Esophagus mucosa (tissue), 1 donor: ENCODE results near the gene UBASH3B. TPM values are rescaled to one million over a fixed set of nuclear protein-coding genes. Genes with fewer than 3 reads are reported as not detected.
A peak's percentile ranks its signal among the peaks of the same experiment; 100 is the strongest.
"Not testable (repeated sequence)": the region's sequence is repeated elsewhere in the genome, so short reads cannot be mapped to it uniquely, and the experiment has no call there.

Experiments
- ATAC-seq: fragments of 200-7000 bp; cut with Tn5 transposase; one replicate; pipeline ENCODE4 v1.9.1; 2020
- total RNA-seq: library from RNA; stranded (reverse); gene quantifications from one replicate; pipeline ENCODE4 v1.2.4, GENCODE V29; 2023
- donor health status: DM: yes; HTN: yes; CAD: no.

UBASH3B gene
- total RNA-seq, 1 donor from 2014 or later = 13.9 TPM

- ATAC-seq = no peak
These were observed 160.4 kb downstream of the UBASH3B start for GRCh38 chr11:122815900-122816299.

- peak; percentile 92 for ATAC-seq
These were observed 161.4 kb downstream of the UBASH3B start for GRCh38 chr11:122816761-122817520.

- no peak for ATAC-seq
These were observed 164.6 kb downstream of the UBASH3B start for GRCh38 chr11:122820158-122820557.

DNA sequence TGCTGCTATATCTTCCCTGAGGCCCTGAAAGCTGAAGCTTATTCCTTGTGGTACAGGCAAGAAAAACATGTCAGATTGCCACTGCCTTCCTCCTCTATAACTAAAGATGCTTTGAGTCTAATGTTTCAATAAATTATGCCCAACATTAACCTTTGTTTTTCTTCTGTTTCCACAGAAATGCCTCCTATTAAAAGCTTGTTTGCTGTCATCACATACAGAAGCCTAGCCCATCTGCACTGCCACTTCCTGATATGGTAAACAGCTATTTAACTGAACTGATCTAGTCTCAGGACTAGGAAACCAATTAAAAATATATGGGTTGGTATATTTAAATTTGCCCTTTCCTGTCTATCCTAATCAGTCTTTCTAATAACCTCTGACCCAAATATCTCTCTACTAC is 165.6 kb downstream of the UBASH3B start:
- no peak for ATAC-seq

- ATAC-seq = no peak
These were observed 166.7 kb downstream of the UBASH3B start for GRCh38 chr11:122822241-122822640.

DNA sequence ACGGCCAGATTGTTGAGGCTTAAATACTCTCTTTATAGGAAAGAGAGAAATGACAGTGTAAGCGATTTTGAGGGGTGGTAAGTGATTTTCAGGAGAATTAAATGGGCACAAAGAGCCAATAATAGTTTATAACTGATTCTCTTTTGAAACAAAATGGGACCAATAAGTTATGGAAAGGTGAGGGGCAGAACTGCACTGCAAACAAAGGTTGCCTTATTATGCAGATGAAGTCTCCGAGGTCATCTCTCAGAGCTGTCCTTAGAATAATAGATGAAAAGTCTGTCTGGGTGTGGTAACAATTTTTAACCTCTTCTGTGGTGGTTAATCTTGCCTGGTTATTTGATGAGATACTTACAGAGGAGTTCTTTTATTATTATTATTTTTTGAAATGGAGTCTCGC is 168.0 kb downstream of the UBASH3B start:
- no peak for ATAC-seq

DNA sequence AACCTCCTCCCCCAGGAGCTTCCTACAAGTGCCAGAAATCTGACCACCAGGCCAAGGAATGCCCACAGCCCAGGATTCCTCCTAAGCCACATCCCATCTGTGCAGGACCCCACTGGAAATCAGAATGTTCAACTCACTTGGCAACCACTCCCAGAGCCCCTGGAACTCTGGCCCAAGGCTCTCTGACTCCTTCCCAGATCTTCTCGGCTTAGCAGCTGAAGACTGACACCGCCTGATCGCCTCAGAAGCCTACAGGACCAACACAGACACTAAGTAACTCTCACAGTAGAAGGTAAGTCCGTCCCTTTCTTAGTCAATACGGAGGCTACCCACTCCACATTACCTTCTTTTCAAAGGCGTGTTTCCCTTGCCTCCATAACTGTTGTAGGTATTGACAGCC is 173.8 kb downstream of the UBASH3B start:
- ATAC-seq = not testable (repeated sequence)

- not testable (repeated sequence) for ATAC-seq
These were observed 176.8 kb downstream of the UBASH3B start for GRCh38 chr11:122832297-122832696.

- no peak for ATAC-seq
These were observed 177.4 kb downstream of the UBASH3B start for GRCh38 chr11:122832721-122833470.

GRCh38 chr11:122833846-122834464 is 178.4 kb downstream of the UBASH3B start:
- ATAC-seq = no peak

DNA sequence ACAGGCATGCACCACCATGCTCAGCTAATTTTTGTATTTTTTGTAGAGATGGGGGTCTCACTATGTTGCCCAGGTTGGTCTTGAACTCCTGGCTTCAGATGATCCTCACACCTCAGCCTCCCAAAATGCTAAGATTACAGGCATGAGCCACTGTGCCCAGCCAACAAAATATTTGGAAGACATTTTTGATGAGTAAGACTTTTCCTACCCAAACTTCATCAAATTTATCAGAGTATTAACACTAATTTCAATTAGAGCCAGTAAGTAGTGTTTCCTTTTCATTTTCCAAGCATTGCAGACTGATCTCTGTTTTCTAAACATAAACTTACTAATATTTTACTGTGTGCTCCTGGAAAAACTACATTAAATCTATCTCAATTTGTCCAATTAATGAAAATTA is 181.4 kb downstream of the UBASH3B start:
- ATAC-seq = no peak

DNA sequence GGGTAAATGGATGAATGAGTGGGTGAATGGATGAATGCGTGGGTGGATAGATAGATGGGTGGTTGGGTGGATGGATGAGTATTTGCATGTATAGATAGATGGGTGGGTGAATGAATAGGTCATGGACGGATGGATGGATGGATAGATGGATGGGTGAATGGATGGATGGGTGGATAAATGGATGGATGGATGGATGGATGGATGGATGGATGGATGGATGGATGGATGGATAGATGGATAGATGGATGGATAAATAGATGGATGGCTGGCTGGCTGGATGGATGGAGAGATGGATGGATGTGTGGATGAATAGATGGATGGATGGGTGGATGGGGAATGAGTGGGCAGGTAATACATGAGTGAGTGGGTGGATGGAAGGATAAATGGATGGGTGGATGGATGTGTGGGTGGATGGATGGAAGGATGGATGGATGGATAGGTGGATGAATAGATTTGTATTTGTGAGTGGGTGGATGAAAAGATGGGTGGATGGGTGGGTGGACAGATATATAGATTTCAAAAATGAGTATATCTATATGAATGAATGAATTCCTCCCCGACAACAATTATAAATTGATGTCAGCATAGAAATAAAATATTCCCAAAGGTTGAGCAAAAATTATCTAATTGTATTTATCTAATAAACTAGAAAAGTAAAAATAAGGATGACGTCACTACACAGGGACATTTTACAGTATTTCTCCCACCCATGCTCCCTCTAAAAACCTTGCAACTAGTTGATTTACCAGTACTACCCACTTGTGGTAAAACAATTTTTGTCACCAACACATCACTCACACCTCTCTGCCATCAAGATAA is 182.2 kb downstream of the UBASH3B start:
- ATAC-seq = no peak

DNA sequence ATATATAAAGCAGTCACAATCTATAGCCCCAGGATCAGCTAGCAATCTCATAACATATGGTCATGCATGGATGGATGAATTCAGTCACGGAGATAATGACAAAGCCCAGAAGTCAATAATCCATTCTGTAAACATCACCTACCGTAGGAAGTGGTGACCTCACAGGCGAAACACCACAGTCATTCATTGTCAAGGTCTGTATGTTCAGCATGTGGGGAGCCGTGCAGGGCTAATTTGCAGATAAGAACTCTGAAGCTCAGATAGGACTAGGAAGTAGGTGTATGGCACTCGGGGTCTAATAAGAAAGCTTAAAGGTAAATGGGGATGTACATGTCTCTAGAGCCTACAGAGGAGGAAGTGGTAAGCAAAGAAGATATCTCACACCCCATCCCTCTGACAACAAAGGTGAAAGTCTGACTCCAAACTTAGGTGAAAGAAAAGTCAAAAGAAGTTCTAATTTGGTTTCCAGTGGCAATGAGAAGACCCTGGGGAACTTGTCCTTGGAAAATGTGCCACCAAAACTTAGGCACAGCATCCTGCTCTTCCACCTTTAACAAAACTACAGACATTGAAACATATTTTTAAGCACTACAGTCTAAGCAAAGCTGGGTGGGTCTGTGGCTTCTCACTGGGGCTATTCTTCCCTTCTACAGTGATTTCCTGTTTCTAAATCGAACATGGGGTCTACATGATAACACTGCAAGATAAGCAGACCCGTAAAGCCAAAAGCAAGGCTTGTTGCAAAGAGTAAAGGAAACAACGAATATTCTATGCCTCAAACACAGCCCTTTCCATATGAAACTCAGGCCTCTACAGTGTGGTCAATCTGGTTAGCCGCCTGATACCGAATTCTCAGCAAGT is 188.0 kb downstream of the UBASH3B start:
- peak; percentile 56 for ATAC-seq

- no peak for ATAC-seq
These were observed 191.9 kb downstream of the UBASH3B start for GRCh38 chr11:122847466-122847865.

DNA sequence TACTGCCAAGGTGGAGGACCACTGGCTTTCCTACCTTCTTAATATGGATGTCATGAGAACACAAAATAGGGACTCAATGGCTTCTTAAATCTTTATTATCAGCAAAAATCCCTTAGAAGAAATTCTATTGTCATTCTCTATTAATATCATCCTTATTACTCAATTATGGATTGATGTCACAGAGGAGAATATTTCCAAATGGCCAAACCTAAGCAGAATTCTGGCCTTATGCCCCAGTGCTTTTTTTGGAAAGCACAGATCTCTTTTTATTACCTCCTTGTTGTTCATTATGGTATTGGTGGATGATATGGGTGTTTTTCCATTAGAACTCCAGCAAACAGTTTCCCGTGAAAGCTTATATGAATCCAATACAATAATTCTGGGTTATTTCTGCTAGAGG is 192.7 kb downstream of the UBASH3B start:
- ATAC-seq = no peak

DNA sequence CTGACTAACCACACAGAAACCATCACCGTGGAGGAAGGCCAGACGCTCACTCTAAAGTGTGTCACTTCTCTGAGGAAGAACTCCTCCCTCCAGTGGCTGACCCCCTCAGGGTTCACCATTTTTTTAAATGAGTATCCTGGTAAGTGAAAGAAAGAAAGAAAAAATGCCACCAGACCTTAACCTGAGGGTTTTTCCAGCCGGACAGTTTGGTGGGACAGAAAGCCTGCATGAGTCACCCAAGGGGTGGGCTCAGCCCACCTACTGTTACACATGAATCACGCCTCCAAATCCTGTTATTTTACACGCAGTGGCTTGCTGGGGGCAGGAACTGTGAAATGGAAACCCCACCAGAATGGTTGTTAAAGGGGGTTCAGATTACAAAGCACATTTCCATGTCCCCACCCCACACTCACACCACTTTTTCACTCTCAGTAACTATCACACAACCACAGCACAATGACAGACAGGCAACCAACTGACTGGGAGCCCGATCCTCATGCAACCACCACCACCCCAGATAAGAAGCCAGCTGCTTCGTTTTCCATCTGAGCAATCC is 194.6 kb downstream of the UBASH3B start:
- no peak for ATAC-seq

GRCh38 chr11:122851366-122851966 is 195.9 kb downstream of the UBASH3B start:
- no peak for ATAC-seq

DNA sequence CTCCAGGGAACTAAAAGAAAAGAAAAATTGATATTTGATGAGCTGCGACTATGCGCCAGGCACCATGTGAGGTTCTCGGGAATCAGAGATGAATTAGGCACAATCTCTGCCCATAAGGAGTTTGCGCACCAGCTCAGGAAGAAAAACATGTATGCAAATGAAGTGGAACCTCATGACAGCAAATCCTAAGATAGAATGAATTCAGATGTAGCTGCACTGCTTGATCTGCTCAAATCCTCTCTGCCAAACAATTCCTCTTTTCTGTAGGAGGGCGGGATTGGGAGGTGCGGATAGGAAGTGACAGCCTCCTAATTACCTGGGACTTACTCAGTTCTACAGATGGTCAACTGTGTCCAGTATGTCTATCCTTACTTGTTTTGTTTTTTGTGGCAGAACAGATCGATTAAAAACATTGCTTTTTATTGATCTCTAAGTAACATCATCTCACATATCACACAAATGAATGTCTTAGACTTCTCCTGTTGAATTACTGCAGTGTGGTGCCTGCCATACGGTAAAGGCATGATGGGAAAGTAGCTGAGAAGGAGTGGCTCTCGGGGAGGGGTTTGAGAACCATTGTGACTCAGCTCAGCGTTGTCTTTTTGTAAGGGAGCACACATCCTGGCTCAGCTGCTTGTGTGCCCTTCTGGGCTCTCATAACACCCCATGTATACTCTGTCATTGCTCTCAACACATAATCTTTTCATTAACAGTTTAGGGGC is 196.7 kb downstream of the UBASH3B start:
- peak; percentile 69 for ATAC-seq

DNA sequence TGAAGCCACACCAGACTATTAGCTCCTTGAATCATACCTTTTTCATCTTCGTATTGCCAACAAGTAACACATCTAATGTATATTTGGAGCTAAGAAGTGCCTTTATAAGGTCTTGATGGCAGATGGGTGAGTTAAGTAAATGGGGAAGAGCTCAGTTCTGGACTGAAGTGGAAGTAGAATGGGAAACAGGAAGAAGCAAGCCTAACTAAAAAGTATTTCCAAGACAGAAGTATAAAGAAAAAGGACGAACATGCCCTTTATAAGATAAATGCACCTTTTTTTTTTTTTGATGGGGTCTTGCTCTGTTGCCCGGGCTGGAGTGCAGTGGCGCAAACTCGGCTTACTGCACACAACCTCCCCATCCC is 197.3 kb downstream of the UBASH3B start:
- no peak for ATAC-seq

GRCh38 chr11:122853261-122853660 is 197.7 kb downstream of the UBASH3B start:
- peak; percentile 51 for ATAC-seq
